H1 (cell line): ENCODE measurements around the gene UBASH3B. TPM values are rescaled to one million over a fixed set of nuclear protein-coding genes. Genes with fewer than 3 reads are reported as not detected.

Experiments
- CTCF ChIA-PET: fragments of 300-600 bp; sonication (Branson Sonifier 250); formaldehyde crosslinking; loops from one replicate; lab custom pipeline; 2021; ENCODE audit not compliant: partially characterized antibody; lab: Charles Lee
- POLR2A ChIA-PET: fragments of 300-600 bp; sonication (Branson Sonifier 250); formaldehyde crosslinking; loops from one replicate; lab custom pipeline; 2021; ENCODE audit warnings: inconsistent platforms; ENCODE audit not compliant: partially characterized antibody; lab: Charles Lee
- DNase-seq, 2 experiments: peaks; one replicate each; pipeline versions ENCODE4 v3.0.0 to v3.0.0-alpha.2; 2010 to 2022; ENCODE audit warnings: low spot score in 2 of 2, low read depth in 1 of 2, mixed read lengths in 1 of 2
- FAIRE-seq: peaks from 2 replicates; lab custom pipeline; 2011; peaks lifted over from hg19 to GRCh38; lab: Jason Lieb, UNC
- H2AFZ ChIP-seq: 2 replicates; pipeline ENCODE4 v1.8.1; 2012; ENCODE audit warnings: low read length, inconsistent platforms
- H2AK5ac ChIP-seq: 2 replicates; pipeline ENCODE4 v1.6.1; 2013; ENCODE audit warnings: low read depth, low read length
- H2BK120ac ChIP-seq: replicated peaks from 2 replicates; pipeline ENCODE3; 2013; ENCODE audit warnings: low read depth, low read length, inconsistent platforms
- H2BK12ac ChIP-seq: 2 replicates; pipeline ENCODE4 v1.6.1; 2013; ENCODE audit warnings: low read depth, low read length
- H2BK15ac ChIP-seq: 2 replicates; pipeline ENCODE4 v1.6.1; 2013; ENCODE audit warnings: low read length
- H2BK20ac ChIP-seq: 2 replicates; pipeline ENCODE4 v1.6.1; 2013; ENCODE audit warnings: low read length
- H2BK5ac ChIP-seq: 2 replicates; pipeline ENCODE4 v1.6.1; 2013; ENCODE audit warnings: low read depth, low read length
- H3K14ac ChIP-seq: 2 replicates; pipeline ENCODE4 v1.6.1; 2013; ENCODE audit warnings: inconsistent platforms; ENCODE audit not compliant: insufficient read length
- H3K18ac ChIP-seq: 2 replicates; pipeline ENCODE4 v1.6.1; 2013; ENCODE audit warnings: low read length; ENCODE audit errors: extremely low read depth
- H3K23ac ChIP-seq: 2 replicates; pipeline ENCODE4 v1.6.1; 2013; ENCODE audit warnings: inconsistent platforms; ENCODE audit not compliant: insufficient read length
- H3K23me2 ChIP-seq: 2 replicates; pipeline ENCODE4 v1.6.1; 2013; ENCODE audit warnings: low read depth, low read length
- H3K27ac ChIP-seq: 2 replicates; pipeline ENCODE4 v1.6.1; 2011; ENCODE audit warnings: low read depth, low read length, inconsistent platforms
- H3K27me3 ChIP-seq, 4 experiments: replicated peaks in 1 of 4; 1 replicate in 1 of 4; 2 replicates in 3 of 4; pipeline versions ENCODE4 v1.6.1 to v1.8.1; 2011 to 2013; ENCODE audit warnings: low read length in 3 of 4, mild to moderate bottlenecking in 3 of 4, inconsistent platforms in 2 of 4, mixed read lengths in 2 of 4, moderate library complexity in 1 of 4; ENCODE audit not compliant: control insufficient read depth in 3 of 4, insufficient read depth in 3 of 4; ENCODE audit errors: extremely low read depth in 1 of 4
- H3K36me3 ChIP-seq, 4 experiments: 2 replicates each; pipeline versions ENCODE4 v1.6.1 to v1.8.1; 2011 to 2013; ENCODE audit warnings: mild to moderate bottlenecking in 4 of 4, low read length in 3 of 4, moderate library complexity in 2 of 4, control low read depth in 1 of 4, inconsistent platforms in 1 of 4; ENCODE audit not compliant: insufficient read depth in 4 of 4, control insufficient read depth in 2 of 4
- H3K4ac ChIP-seq: replicated peaks from 2 replicates; pipeline ENCODE3; 2013; ENCODE audit warnings: low read length, low read depth, mixed read lengths, inconsistent platforms; ENCODE audit not compliant: insufficient read length
- H3K4me1 ChIP-seq, 4 experiments: replicated peaks in 1 of 4; 1 replicate in 1 of 4; 2 replicates in 3 of 4; pipeline versions ENCODE4 v1.6.1 to v1.8.1; 2011 to 2013; ENCODE audit warnings: low read length in 3 of 4, inconsistent platforms in 2 of 4, mixed read lengths in 1 of 4; ENCODE audit not compliant: insufficient read depth in 4 of 4, control insufficient read depth in 3 of 4
- H3K4me2 ChIP-seq, 2 experiments: 2 replicates each; pipeline versions ENCODE4 v1.6.1 to v1.8.1; 2011 to 2013; ENCODE audit warnings: low read depth in 2 of 2, low read length in 2 of 2, control low read depth in 1 of 2, inconsistent platforms in 1 of 2, mild to moderate bottlenecking in 1 of 2; ENCODE audit not compliant: insufficient read depth in 1 of 2
- H3K4me3 ChIP-seq, 4 experiments: fragments of 200-600, 300-600 bp in 1 of 4; sonication (generic), shearing (Covaris generic), sonication (Bioruptor Twin) in 1 of 4; 2 replicates each; pipeline versions ENCODE4 v1.5.1 to v1.8.1; 2011 to 2016; ENCODE audit warnings: low read length in 4 of 4, low read depth in 3 of 4, control low read depth in 2 of 4, inconsistent platforms in 2 of 4, mild to moderate bottlenecking in 2 of 4, mixed read lengths in 1 of 4, moderate library complexity in 1 of 4; ENCODE audit not compliant: insufficient read depth in 2 of 4; ENCODE audit errors: extremely low read depth in 1 of 4
- H3K56ac ChIP-seq: replicated peaks from 2 replicates; pipeline ENCODE3; 2013; ENCODE audit warnings: low read depth, mild to moderate bottlenecking, mixed read lengths, low read length, inconsistent platforms; ENCODE audit not compliant: insufficient read length
- H3K79me1 ChIP-seq: 2 replicates; pipeline ENCODE4 v1.6.1; 2013; ENCODE audit warnings: low read depth, low read length, control low read depth
- H3K79me2 ChIP-seq, 2 experiments: 2 replicates each; pipeline versions ENCODE4 v1.6.1 to v1.8.1; 2012 to 2013; ENCODE audit warnings: low read length in 2 of 2, mild to moderate bottlenecking in 2 of 2, inconsistent platforms in 1 of 2; ENCODE audit not compliant: insufficient read depth in 2 of 2, control insufficient read depth in 1 of 2
- H3K9ac ChIP-seq, 4 experiments: replicated peaks in 1 of 4; 1 replicate in 1 of 4; 2 replicates in 3 of 4; pipeline versions ENCODE4 v1.6.1 to v1.8.1; 2011 to 2013; ENCODE audit warnings: low read depth in 3 of 4, low read length in 3 of 4, control low read depth in 2 of 4, mild to moderate bottlenecking in 2 of 4, moderate library complexity in 2 of 4, inconsistent platforms in 1 of 4; ENCODE audit errors: extremely low read depth in 1 of 4
- H3K9me3 ChIP-seq, 2 experiments: 2 replicates each; pipeline versions ENCODE4 v1.6.1 to v1.8.1; 2012 to 2013; ENCODE audit warnings: mild to moderate bottlenecking in 2 of 2, moderate library complexity in 2 of 2, control low read depth in 1 of 2, inconsistent platforms in 1 of 2, low read depth in 1 of 2, low read length in 1 of 2, mixed read lengths in 1 of 2; ENCODE audit not compliant: insufficient read depth in 2 of 2
- H4K20me1 ChIP-seq, 2 experiments: replicated peaks in 1 of 2; 2 replicates each; pipeline versions ENCODE3 to v1.8.1; 2011 to 2013; ENCODE audit warnings: inconsistent platforms in 2 of 2, low read length in 2 of 2, mild to moderate bottlenecking in 1 of 2; ENCODE audit not compliant: insufficient read depth in 2 of 2, control insufficient read depth in 1 of 2
- H4K5ac ChIP-seq: 2 replicates; pipeline ENCODE4 v1.6.1; 2013; ENCODE audit warnings: low read length, low read depth, mixed read lengths, inconsistent platforms; ENCODE audit not compliant: insufficient read length
- H4K8ac ChIP-seq: 2 replicates; pipeline ENCODE4 v1.8.0; 2013; ENCODE audit warnings: mild to moderate bottlenecking, moderate library complexity, low read length, inconsistent platforms; ENCODE audit not compliant: insufficient read depth; ENCODE audit errors: extremely low read depth
- H4K91ac ChIP-seq: replicated peaks from 2 replicates; pipeline ENCODE3; 2013; ENCODE audit warnings: low read length, mixed read lengths, inconsistent platforms; ENCODE audit not compliant: insufficient read length
- BRCA1 ChIP-seq: IDR thresholded peaks from 2 replicates; pipeline ENCODE4 v1.6.1; 2012; ENCODE audit warnings: low read depth, low read length, improper control_type of control experiment
- EZH2 ChIP-seq: fragments of 200-600 bp; sonication (generic); IDR thresholded peaks from 2 replicates; pipeline ENCODE4 v1.7.1; 2012; ENCODE audit warnings: low read depth, mild to moderate bottlenecking, moderate library complexity, low read length, inconsistent platforms; ENCODE audit not compliant: severe bottlenecking
- WGBS, 2 experiments: shearing (Covaris generic) in 1 of 2; methylation state at CpG; one replicate each; pipeline versions ENCODE4 v1.1.6 to v1.1.7; 2013 to 2015; ENCODE audit warnings: low lambda C conversion rate in 2 of 2, mixed read lengths in 2 of 2, inconsistent platforms in 1 of 2, low coverage in 1 of 2, missing lambda C conversion rate in 1 of 2; ENCODE audit not compliant: insufficient replicate concordance in 2 of 2, insufficient coverage in 1 of 2, insufficient read length in 1 of 2; ENCODE audit errors: extremely low coverage in 1 of 2, missing lambda C conversion rate in 1 of 2; 5-methylcytosine and 5-hydroxymethylcytosine counted together
- polyA plus RNA-seq, 7 experiments: library from polyadenylated mRNA; depleted of rRNA in 3 of 7; stranded (reverse) in 5 of 7; unstranded in 2 of 7; fragments of >200 nt in 5 of 7; fragments of 200-250 nt in 2 of 7; gene quantifications; 1 replicate in 5 of 7; 2 replicates in 1 of 7; 4 replicates in 1 of 7; pipeline versions ENCODE4 v1.2.1 to v1.2.3, GENCODE V29; 2011 to 2013; ENCODE audit warnings: missing spikeins in 2 of 7, mixed read lengths in 2 of 7
- total RNA-seq: library from RNA; stranded (reverse); fragmentation: NEBNext Ultra II Directional; extraction: Animal tissue kit (Norgen Biotek cat#: 25700); gene quantifications from 2 replicates; pipeline ENCODE4 v1.2.1, GENCODE V29; 2021

The UBASH3B gene
- total and polyA plus RNA-seq, 2 of the 8 experiments (the other 6 are each of a cell fraction or from before 2014, with no cell fraction given), result 7.5 to 9.5 TPM

DNA sequence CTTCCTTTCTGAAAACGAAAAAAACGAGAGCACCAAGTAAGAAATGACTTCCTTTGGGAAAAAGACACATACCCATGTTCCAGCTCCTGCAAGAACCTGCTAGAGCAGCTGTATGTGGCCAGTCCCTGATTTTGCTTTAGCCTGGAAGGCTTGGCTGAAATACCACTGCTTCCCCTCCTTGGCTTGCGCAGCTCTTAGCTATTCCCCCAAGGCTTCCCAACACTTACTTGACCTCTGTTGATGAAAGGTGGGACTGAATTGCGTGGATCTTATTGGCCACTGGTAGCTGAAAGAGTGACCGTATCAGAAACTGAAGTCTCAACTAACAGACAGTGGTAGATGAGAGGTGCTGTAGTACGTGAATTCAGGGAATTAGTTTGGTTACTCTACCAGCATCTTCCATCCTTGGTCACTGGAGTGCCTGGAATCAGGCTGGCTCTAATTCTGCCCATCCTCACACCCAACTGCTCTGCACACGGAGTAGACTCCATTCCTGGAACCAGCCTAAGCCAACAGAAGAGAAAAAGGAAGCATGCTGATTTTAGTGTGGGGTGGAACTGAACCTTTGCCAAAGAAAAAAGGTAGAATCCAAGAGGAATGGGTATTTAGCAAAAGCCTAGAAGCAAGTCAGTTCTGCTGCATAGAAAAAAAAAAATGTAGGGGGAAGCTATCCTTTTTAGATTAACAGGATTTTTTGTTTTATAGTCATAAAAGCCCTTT is 109.0 kb downstream of the UBASH3B start:
- H3K4me3 ChIP-seq, result no peak overlapping the region
- TF ChIP-seq EZH2 (no peak), BRCA1 (no peak)
- TF ChIP-seq, all 59 proteins: peak for 0
- FAIRE-seq (peak; percentile 7), DNase-seq (no peak)
- Histone ChIP-seq H2BK20ac (no peak overlapping the region), H2BK5ac (no peak overlapping the region), H4K5ac (no peak overlapping the region), H2BK15ac (no peak overlapping the region), H2AFZ (no peak overlapping the region), H3K4me1 (no peaks in the 10 kb centered on the region), H2BK12ac (no peak overlapping the region), H3K56ac (no peak overlapping the region), H3K79me2 (no peaks in the 10 kb centered on the region), H3K18ac (no peak overlapping the region), H4K8ac (no peak overlapping the region), H3K9ac (no peak overlapping the region), H4K20me1 (no peaks in the 10 kb centered on the region), H3K14ac (no peak overlapping the region), H3K36me3 (no peaks in the 10 kb centered on the region), H2BK120ac (no peak overlapping the region), H3K23ac (no peak overlapping the region), H3K9me3 (no peaks in the 10 kb centered on the region), H2AK5ac (no peak overlapping the region), H3K27me3 (no peaks in the 10 kb centered on the region), H3K4ac (no peak overlapping the region), H3K23me2 (no peaks in the 10 kb centered on the region), H3K27ac (no peak overlapping the region), H4K91ac (no peak overlapping the region), H3K4me2 (no peak overlapping the region), H3K79me1 (no peaks in the 10 kb centered on the region)
- WGBS, 2 experiments, result 92% methylated on average over 7 of the region's 7 CpGs; no CpG with 5 or more reads in 1 of the 2 experiments
- CTCF ChIA-PET, result interaction anchor here (0.6 to 20.7 kb wide), 7 partner anchors 9 to 521 kb away, joined by 3 to 356 read pairs (median 4); no protein-coding TSS in a partner anchor
- POLR2A ChIA-PET, result no interaction called here
